ENCODE results near the gene VWCE.

Gene VWCE

GRCh38 chr11:61305417-61305816 is 10.3 kb upstream of the VWCE start:
- TF ChIP-seq POLR2A (IDR thresholded peaks at IDR 0.05; ENCODE audit: low read depth, low read length) (no peak), SPI1 (IDR thresholded peaks at IDR 0.05; ENCODE audit: low read depth, low read length) (no peak), PAX5 (IDR thresholded peaks at IDR 0.05; ENCODE audit: insufficient read depth, low read length, severe bottlenecking) (no peak), POU2F2 (IDR thresholded peaks at IDR 0.05; ENCODE audit: low read depth, low read length) (no peak), TAF1 (IDR thresholded peaks at IDR 0.05; ENCODE audit: low read depth, low read length) (no peak), POLR2AphosphoS5 (IDR thresholded peaks at IDR 0.05; ENCODE audit: low read depth, low read length) (no peak)
- FAIRE-seq, result no peak
- DNase-seq (ENCODE audit: insufficient read length, low spot score), result no peak

- FAIRE-seq (no peak), DNase-seq (ENCODE audit: insufficient read length, low spot score) (no peak)
- TF ChIP-seq POLR2AphosphoS5 (IDR thresholded peaks at IDR 0.05; ENCODE audit: low read depth, low read length) (no peak), POLR2A (IDR thresholded peaks at IDR 0.05; ENCODE audit: low read depth, low read length) (no peak), TAF1 (IDR thresholded peaks at IDR 0.05; ENCODE audit: low read depth, low read length) (no peak), POU2F2 (IDR thresholded peaks at IDR 0.05; ENCODE audit: low read depth, low read length) (no peak), SPI1 (IDR thresholded peaks at IDR 0.05; ENCODE audit: low read depth, low read length) (no peak), PAX5 (IDR thresholded peaks at IDR 0.05; ENCODE audit: insufficient read depth, low read length, severe bottlenecking) (no peak)
These were observed 8.6 kb upstream of the VWCE start for GRCh38 chr11:61303725-61304124.

GRCh38 chr11:61302550-61302949 is 7.4 kb upstream of the VWCE start:
- no peak for TF ChIP-seq POLR2AphosphoS5 (IDR thresholded peaks at IDR 0.05; ENCODE audit: low read depth, low read length)
- no peak for TF ChIP-seq POLR2A (IDR thresholded peaks at IDR 0.05; ENCODE audit: low read depth, low read length)
- TF ChIP-seq POU2F2 (IDR thresholded peaks at IDR 0.05; ENCODE audit: low read depth, low read length), result no peak
- no peak for TF ChIP-seq TAF1 (IDR thresholded peaks at IDR 0.05; ENCODE audit: low read depth, low read length)
- FAIRE-seq (no peak), DNase-seq (ENCODE audit: insufficient read length, low spot score) (no peak)

- DNase-seq (ENCODE audit: insufficient read length, low spot score) (no peak), FAIRE-seq (no peak)
- TF ChIP-seq POLR2AphosphoS5 (IDR thresholded peaks at IDR 0.05; ENCODE audit: low read depth, low read length), result peak; percentile 30; the same call in 1 of the 2 replicates
- no peak for TF ChIP-seq POU2F2 (IDR thresholded peaks at IDR 0.05; ENCODE audit: low read depth, low read length)
- TF ChIP-seq TAF1 (IDR thresholded peaks at IDR 0.05; ENCODE audit: low read depth, low read length), result no peak
These were observed 3.6 kb upstream of the VWCE start for GRCh38 chr11:61298663-61299244.

- no peak for FAIRE-seq
- TF ChIP-seq POLR2AphosphoS5 (IDR thresholded peaks at IDR 0.05; ENCODE audit: low read depth, low read length), result no peak
- 0 out of 2 replicates have a peak, but pooled peaks have one; percentile 33 for TF ChIP-seq SPI1 (IDR thresholded peaks at IDR 0.05; ENCODE audit: low read depth, low read length)
- no peak for DNase-seq (ENCODE audit: insufficient read length, low spot score)
These were observed 2.6 kb upstream of the VWCE start for GRCh38 chr11:61297746-61298145.

GRCh38 chr11:61297341-61297740 is 2.2 kb upstream of the VWCE start:
- DNase-seq (ENCODE audit: insufficient read length, low spot score), result no peak
- FAIRE-seq, result peak; percentile 26
- TF ChIP-seq POLR2AphosphoS5 (IDR thresholded peaks at IDR 0.05; ENCODE audit: low read depth, low read length), result no peak; the same call in 1 of the 2 replicates

GRCh38 chr11:61295596-61295926 is 445 bp upstream of the VWCE start:
- FAIRE-seq, result no peak
- no peak for DNase-seq (ENCODE audit: insufficient read length, low spot score)
- TF ChIP-seq TAF1 (IDR thresholded peaks at IDR 0.05; ENCODE audit: low read depth, low read length) (no peak), POU2F2 (IDR thresholded peaks at IDR 0.05; ENCODE audit: low read depth, low read length) (no peak), POLR2AphosphoS5 (IDR thresholded peaks at IDR 0.05; ENCODE audit: low read depth, low read length) (no peak), POLR2A (IDR thresholded peaks at IDR 0.05; ENCODE audit: low read depth, low read length) (no peak), SPI1 (IDR thresholded peaks at IDR 0.05; ENCODE audit: low read depth, low read length) (no peak), PAX5 (IDR thresholded peaks at IDR 0.05; ENCODE audit: insufficient read depth, low read length, severe bottlenecking) (no peak)

- TF ChIP-seq PAX5 (IDR thresholded peaks at IDR 0.05; ENCODE audit: insufficient read depth, low read length, severe bottlenecking), result no peak
- DNase-seq (ENCODE audit: insufficient read length, low spot score) (peak; percentile 67), FAIRE-seq (peak; percentile 88)
These were observed 1.0 kb downstream of the VWCE start for GRCh38 chr11:61293867-61294716.

- TF ChIP-seq PAX5 (IDR thresholded peaks at IDR 0.05; ENCODE audit: insufficient read depth, low read length, severe bottlenecking) (no peak), POU2F2 (IDR thresholded peaks at IDR 0.05; ENCODE audit: low read depth, low read length) (no peak), POLR2A (IDR thresholded peaks at IDR 0.05; ENCODE audit: low read depth, low read length) (no peak), SPI1 (IDR thresholded peaks at IDR 0.05; ENCODE audit: low read depth, low read length) (no peak), TAF1 (IDR thresholded peaks at IDR 0.05; ENCODE audit: low read depth, low read length) (no peak), POLR2AphosphoS5 (IDR thresholded peaks at IDR 0.05; ENCODE audit: low read depth, low read length) (no peak)
- DNase-seq (ENCODE audit: insufficient read length, low spot score) (no peak), FAIRE-seq (no peak)
These were observed 2.8 kb downstream of the VWCE start for GRCh38 chr11:61292356-61292755.

GRCh38 chr11:61290905-61291690 is 4.0 kb downstream of the VWCE start:
- FAIRE-seq, result no peak
- TF ChIP-seq POLR2A (IDR thresholded peaks at IDR 0.05; ENCODE audit: low read depth, low read length) (no peak), POLR2AphosphoS5 (IDR thresholded peaks at IDR 0.05; ENCODE audit: low read depth, low read length) (no peak), POU2F2 (IDR thresholded peaks at IDR 0.05; ENCODE audit: low read depth, low read length) (no peak), TAF1 (IDR thresholded peaks at IDR 0.05; ENCODE audit: low read depth, low read length) (no peak), PAX5 (IDR thresholded peaks at IDR 0.05; ENCODE audit: insufficient read depth, low read length, severe bottlenecking) (no peak), SPI1 (IDR thresholded peaks at IDR 0.05; ENCODE audit: low read depth, low read length) (no peak)

More at GRCh38 chr11:61290905-61291690, 4.0 kb downstream of the VWCE start:
- no peak for DNase-seq (ENCODE audit: insufficient read length, low spot score)
